SW 1271 (cell line): ENCODE measurements around the gene GPC3.
"Not testable (repeated sequence)": the region's sequence is repeated elsewhere in the genome, so short reads cannot be mapped to it uniquely, and the experiment has no call there.

Experiments
- DNase-seq, 2 experiments: peaks; one replicate each; lab custom pipeline; 2025; lab: John Stamatoyannopoulos, UW

Gene GPC3

GRCh38 chrX:133762976-133763548 is 222.3 kb downstream of the GPC3 start:
- not testable (repeated sequence) for DNase-seq

- no peak for DNase-seq
These were observed 230.7 kb downstream of the GPC3 start for GRCh38 chrX:133754657-133755056.

GRCh38 chrX:133749951-133750350 is 235.4 kb downstream of the GPC3 start:
- no peak for DNase-seq

- no peak for DNase-seq
These were observed 236.0 kb downstream of the GPC3 start for GRCh38 chrX:133749370-133749769.

- no peak for DNase-seq
These were observed 238.2 kb downstream of the GPC3 start for GRCh38 chrX:133747196-133747595.

GRCh38 chrX:133746593-133746992 is 238.8 kb downstream of the GPC3 start:
- DNase-seq, result no peak

GRCh38 chrX:133745349-133745748 is 240.0 kb downstream of the GPC3 start:
- no peak for DNase-seq

GRCh38 chrX:133742602-133743305 is 242.6 kb downstream of the GPC3 start:
- no peak for DNase-seq

GRCh38 chrX:133741303-133741702 is 244.1 kb downstream of the GPC3 start:
- no peak for DNase-seq

- peak in 1 of 2 experiments; percentile 13 for DNase-seq
These were observed 258.8 kb downstream of the GPC3 start for GRCh38 chrX:133726642-133727041.

GRCh38 chrX:133726211-133726630 is 259.2 kb downstream of the GPC3 start:
- peak; percentile 8 to 58 for DNase-seq

GRCh38 chrX:133723930-133724329 is 261.5 kb downstream of the GPC3 start:
- DNase-seq, result no peak

GRCh38 chrX:133722756-133723155 is 262.6 kb downstream of the GPC3 start:
- no peak for DNase-seq

- not testable (repeated sequence) for DNase-seq
These were observed 265.1 kb downstream of the GPC3 start for GRCh38 chrX:133720269-133720668.

- DNase-seq, result no peak
These were observed 269.7 kb downstream of the GPC3 start for GRCh38 chrX:133715715-133716114.

- no peak for DNase-seq
These were observed 275.9 kb downstream of the GPC3 start for GRCh38 chrX:133709501-133709900.

- no peak for DNase-seq
These were observed 278.5 kb downstream of the GPC3 start for GRCh38 chrX:133706890-133707289.

- no peak for DNase-seq
These were observed 283.2 kb downstream of the GPC3 start for GRCh38 chrX:133702230-133702629.

GRCh38 chrX:133699023-133699728 is 286.2 kb downstream of the GPC3 start:
- no peak for DNase-seq

- DNase-seq, result no peak
These were observed 287.1 kb downstream of the GPC3 start for GRCh38 chrX:133698298-133698697.

- DNase-seq, result no peak
These were observed 287.7 kb downstream of the GPC3 start for GRCh38 chrX:133697656-133698055.

- DNase-seq, result no peak
These were observed 295.3 kb downstream of the GPC3 start for GRCh38 chrX:133689997-133690599.

GRCh38 chrX:133685822-133686221 is 299.6 kb downstream of the GPC3 start:
- DNase-seq, result no peak
